ENCODE data around the gene ANTXRL.

GRCh38 chr10:46263831-46264268 is 22.9 kb upstream of the ANTXRL start:
- TF ChIP-seq POLR2AphosphoS5 (IDR thresholded peaks at IDR 0.05), result no peak
- TF ChIP-seq CTCF (IDR thresholded peaks at IDR 0.05 in 8 of 11, conservative IDR thresholded peaks at IDR 0.05 in 3 of 11), result no peak
- TF ChIP-seq POLR2A (IDR thresholded peaks at IDR 0.05), result no peak

All from spleen (tissue), 7 donors.